Thoracic aorta (tissue), 2 donors: ENCODE data around the gene SOX6. TPM values are rescaled to one million over a fixed set of nuclear protein-coding genes. Genes with fewer than 3 reads are reported as not detected.
"Not testable (repeated sequence)": the region's sequence is repeated elsewhere in the genome, so short reads cannot be mapped to it uniquely, and the experiment has no call there.

Experiments used
- ATAC-seq: fragments of 150-250 bp; one replicate; pipeline ENCODE4 v1.8.0; 2017; ENCODE audit warnings: low read depth; ENCODE audit not compliant: insufficient number of reproducible peaks, low FRiP score
- DNase-seq: peaks from one replicate; pipeline ENCODE4 v3.0.0-alpha.2; 2020; ENCODE audit warnings: low spot score
- H3K27ac ChIP-seq, 2 donors: fragments of 200-600 bp; sonication (generic); 1 replicate in 1 of 2; 2 replicates in 1 of 2; pipeline ENCODE4 v1.5.1; 2016; ENCODE audit warnings: mild to moderate bottlenecking in 2 of 2, moderate library complexity in 2 of 2
- H3K27me3 ChIP-seq: fragments of 200-600 bp; sonication (generic); replicated peaks from 2 replicates; pipeline ENCODE4 v1.6.0; 2016; ENCODE audit warnings: mild to moderate bottlenecking; ENCODE audit not compliant: insufficient read depth
- H3K36me3 ChIP-seq: fragments of 200-600 bp; sonication (generic); one replicate; pipeline ENCODE4 v1.5.1; 2016
- H3K4me1 ChIP-seq, 2 donors: fragments of 200-600 bp; sonication (generic); 1 replicate in 1 of 2; 2 replicates in 1 of 2; pipeline versions ENCODE4 v1.5.1 to v1.6.0; 2016; ENCODE audit warnings: low read depth in 2 of 2, mild to moderate bottlenecking in 1 of 2; ENCODE audit not compliant: control insufficient read depth in 1 of 2
- H3K4me3 ChIP-seq: fragments of 200-600 bp; sonication (generic); 2 replicates; pipeline ENCODE4 v1.5.1; 2016; ENCODE audit warnings: mild to moderate bottlenecking
- H3K9me3 ChIP-seq: fragments of 200-600 bp; sonication (generic); 2 replicates; pipeline ENCODE4 v1.5.1; 2016
- CTCF ChIP-seq: fragments of 200-600 bp; sonication (generic); IDR thresholded peaks from one replicate; pipeline ENCODE4 v1.5.1; 2019; ENCODE audit warnings: antibody characterized with exemption
- total RNA-seq, 2 donors: library from RNA; depleted of rRNA; stranded (reverse); fragments of >200 nt; gene quantifications; one replicate each; pipeline versions ENCODE4 v1.1.0 to v1.2.3, GENCODE V29; 2016

SOX6 gene
- total RNA-seq, 2 donors from 2014 or later = 0.27 to 0.56 TPM

- H3K4me1 ChIP-seq = no peaks in the 10 kb centered on the region
- H3K36me3 ChIP-seq = no peaks in the 10 kb centered on the region
- no peak for ATAC-seq
- no peak for DNase-seq
- H3K9me3 ChIP-seq = no peaks in the 10 kb centered on the region
- H3K4me3 ChIP-seq = no peak overlapping the region
- TF ChIP-seq CTCF = no peak
- H3K27ac ChIP-seq = no peak overlapping the region
- no peaks in the 10 kb centered on the region for H3K27me3 ChIP-seq
Measured at GRCh38 chr11:15927864-15928217, 428.5 kb downstream of the SOX6 start.

- TF ChIP-seq CTCF = no peak
- no peaks in the 10 kb centered on the region for H3K9me3 ChIP-seq
- H3K4me3 ChIP-seq = no peak overlapping the region
- no peak for DNase-seq
- H3K36me3 ChIP-seq = no peaks in the 10 kb centered on the region
- H3K27ac ChIP-seq = no peak overlapping the region
- H3K4me1 ChIP-seq = no peaks in the 10 kb centered on the region
- H3K27me3 ChIP-seq = no peaks in the 10 kb centered on the region
- no peak for ATAC-seq
Measured at GRCh38 chr11:15927196-15927863, 429.0 kb downstream of the SOX6 start.

GRCh38 chr11:15926071-15926470 lies 430.3 kb downstream of the SOX6 start:
- no peak for ATAC-seq
- no peak overlapping the region for H3K27ac ChIP-seq
- H3K36me3 ChIP-seq = no peaks in the 10 kb centered on the region
- no peaks in the 10 kb centered on the region for H3K4me1 ChIP-seq
- no peak overlapping the region for H3K4me3 ChIP-seq
- no peaks in the 10 kb centered on the region for H3K27me3 ChIP-seq
- no peak for TF ChIP-seq CTCF
- H3K9me3 ChIP-seq = no peaks in the 10 kb centered on the region
- no peak for DNase-seq

- H3K4me1 ChIP-seq = no peaks in the 10 kb centered on the region
- no peak overlapping the region for H3K4me3 ChIP-seq
- DNase-seq (no peak), ATAC-seq (no peak)
- H3K27ac ChIP-seq = no peak overlapping the region
- no peaks in the 10 kb centered on the region for H3K36me3 ChIP-seq
- TF ChIP-seq CTCF = no peak
- H3K9me3 ChIP-seq = no peaks in the 10 kb centered on the region
- H3K27me3 ChIP-seq = no peaks in the 10 kb centered on the region
Measured at GRCh38 chr11:15923183-15923582, 433.2 kb downstream of the SOX6 start.

GRCh38 chr11:15922745-15923144 lies 433.6 kb downstream of the SOX6 start:
- not testable (repeated sequence) for H3K36me3 ChIP-seq, H3K4me3 ChIP-seq, H3K27me3 ChIP-seq, H3K9me3 ChIP-seq, ATAC-seq, H3K4me1 ChIP-seq, DNase-seq, H3K27ac ChIP-seq
